ENCODE data around the gene ATXN1.

The ATXN1 gene

DNA sequence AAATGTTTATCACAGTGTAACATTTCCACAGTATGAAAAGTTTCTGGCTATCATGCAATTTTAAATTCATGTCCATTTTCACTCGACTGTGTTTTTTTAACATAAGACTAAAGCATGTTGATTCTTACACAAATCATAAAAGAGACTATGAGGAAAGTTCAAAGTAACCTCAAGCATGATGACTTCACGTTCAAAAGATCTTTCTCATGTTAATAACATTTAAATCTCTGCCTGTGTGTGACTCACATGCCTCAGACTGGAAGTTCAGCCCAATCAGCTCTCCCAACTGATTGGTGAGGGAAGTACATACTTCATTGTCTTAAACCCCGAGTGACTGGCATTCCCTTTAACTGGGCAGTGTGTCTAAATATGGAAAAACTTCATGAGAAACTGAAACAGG is 37.4 kb downstream of the ATXN1 start:
- TF ChIP-seq SPI1 (IDR thresholded peaks at IDR 0.05; ENCODE audit: borderline replicate concordance, low read depth), result no peak
- TF ChIP-seq GABPA (IDR thresholded peaks at IDR 0.05; ENCODE audit: low read depth), result no peak
- no peak for TF ChIP-seq CTCF (IDR thresholded peaks at IDR 0.05; ENCODE audit: insufficient read depth, low read length)
- no peak for TF ChIP-seq REST (IDR thresholded peaks at IDR 0.05; ENCODE audit: insufficient replicate concordance, low read depth)
- no peak for TF ChIP-seq POLR2AphosphoS5 (IDR thresholded peaks at IDR 0.05; ENCODE audit: low read depth)
- DNase-seq (ENCODE audit: low read depth in 1 of 2, low spot score in 1 of 2), result no peak
- Histone ChIP-seq H3K4me3 (replicated peaks; ENCODE audit: insufficient read depth, low read length) (no peak overlapping the region), H3K27me3 (ENCODE audit: insufficient read depth, poor library complexity, severe bottlenecking) (no peaks in the 10 kb centered on the region), H3K27ac (replicated peaks) (no peak overlapping the region)

GRCh38 chr6:16723402-16723801 is 37.9 kb downstream of the ATXN1 start:
- Histone ChIP-seq H3K4me3 (replicated peaks; ENCODE audit: insufficient read depth, low read length) (no peak overlapping the region), H3K27me3 (ENCODE audit: insufficient read depth, poor library complexity, severe bottlenecking) (no peaks in the 10 kb centered on the region), H3K27ac (replicated peaks) (no peak overlapping the region)
- DNase-seq (ENCODE audit: low read depth in 1 of 2, low spot score in 1 of 2), result no peak
- no peak for TF ChIP-seq GABPA (IDR thresholded peaks at IDR 0.05; ENCODE audit: low read depth)
- TF ChIP-seq CTCF (IDR thresholded peaks at IDR 0.05; ENCODE audit: insufficient read depth, low read length), result no peak
- TF ChIP-seq REST (IDR thresholded peaks at IDR 0.05; ENCODE audit: insufficient replicate concordance, low read depth), result no peak
- no peak for TF ChIP-seq POLR2AphosphoS5 (IDR thresholded peaks at IDR 0.05; ENCODE audit: low read depth)

GRCh38 chr6:16722630-16723029 is 38.6 kb downstream of the ATXN1 start:
- Histone ChIP-seq H3K27ac (replicated peaks) (no peak overlapping the region), H3K4me3 (replicated peaks; ENCODE audit: insufficient read depth, low read length) (no peak overlapping the region), H3K27me3 (ENCODE audit: insufficient read depth, poor library complexity, severe bottlenecking) (no peaks in the 10 kb centered on the region)
- TF ChIP-seq REST (IDR thresholded peaks at IDR 0.05; ENCODE audit: insufficient replicate concordance, low read depth), result no peak
- TF ChIP-seq SPI1 (IDR thresholded peaks at IDR 0.05; ENCODE audit: borderline replicate concordance, low read depth), result no peak
- TF ChIP-seq POLR2AphosphoS5 (IDR thresholded peaks at IDR 0.05; ENCODE audit: low read depth), result no peak
- TF ChIP-seq CTCF (IDR thresholded peaks at IDR 0.05; ENCODE audit: insufficient read depth, low read length), result no peak
- no peak for TF ChIP-seq GABPA (IDR thresholded peaks at IDR 0.05; ENCODE audit: low read depth)
- DNase-seq (ENCODE audit: low read depth in 1 of 2, low spot score in 1 of 2), result no peak

Measured in HL-60 (cell line).